GM18873 (cell line): ENCODE data around the gene CDC5L.

ENCODE experiments used
- ATAC-seq: cut with Tn5 transposase; IDR thresholded peaks from one replicate; pipeline ENCODE4 v1.9.1; 2021; ENCODE audit warnings: mild to moderate bottlenecking, moderate library complexity, moderate number of reproducible peaks; ENCODE audit not compliant: unreplicated experiment, low FRiP score

Gene CDC5L

DNA sequence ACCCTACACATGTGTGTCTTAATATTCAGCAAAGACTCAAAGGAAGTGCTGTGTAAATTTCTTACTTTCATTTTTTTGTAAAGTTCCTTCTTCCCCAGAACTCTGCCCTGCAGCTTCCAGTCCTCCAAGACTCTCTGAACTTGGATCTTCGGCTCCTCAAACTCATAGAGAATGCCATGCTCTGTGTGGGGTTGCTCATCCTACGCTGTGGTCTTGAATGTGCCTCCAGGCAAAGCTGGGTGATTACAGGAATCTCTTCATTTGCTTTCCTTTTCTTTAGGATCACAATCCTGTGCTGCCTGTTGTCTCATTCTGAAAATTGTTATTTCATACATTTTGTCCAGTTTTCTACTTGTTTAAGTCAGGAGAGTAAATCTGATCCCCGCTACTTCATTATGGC lies 14.5 kb upstream of the CDC5L start:
- ATAC-seq = no peak

DNA sequence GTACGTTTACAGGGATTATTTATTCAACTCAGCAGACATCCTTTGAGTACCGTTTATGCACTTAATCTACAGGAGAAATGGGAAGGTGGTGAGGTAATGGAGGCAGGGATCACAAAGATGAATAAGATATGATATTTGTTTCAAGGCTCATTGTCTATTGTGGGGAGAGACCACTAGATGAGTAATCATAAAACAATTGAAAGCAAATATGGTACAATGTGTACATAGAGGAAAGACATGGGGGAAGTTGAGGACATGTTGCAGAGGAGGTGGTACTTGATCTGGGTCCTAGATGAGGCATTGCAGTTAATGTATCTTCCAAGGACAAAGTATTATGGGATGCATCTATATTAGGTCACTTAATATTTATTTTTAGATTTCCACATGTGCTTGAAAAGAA lies 13.7 kb upstream of the CDC5L start:
- no peak for ATAC-seq

DNA sequence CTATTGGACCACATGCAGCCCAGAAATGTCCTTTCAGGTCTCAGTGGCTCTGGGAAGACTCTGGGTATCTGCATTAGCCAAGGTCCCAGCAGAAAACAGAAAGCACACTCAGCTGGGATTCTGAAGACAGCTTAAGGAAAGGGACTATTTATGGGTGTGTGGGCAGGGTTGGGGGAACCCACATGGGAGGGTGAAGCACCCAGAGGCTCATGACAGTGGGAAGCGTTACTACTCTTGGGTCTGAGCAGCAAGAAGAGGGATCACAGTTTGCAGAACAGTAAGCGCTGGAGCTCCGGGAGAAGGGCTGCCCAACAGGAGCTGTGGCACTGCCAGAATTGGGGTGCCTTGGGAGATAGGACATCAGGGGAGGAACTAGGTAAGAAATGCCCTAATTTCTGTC lies 12.4 kb upstream of the CDC5L start:
- ATAC-seq = no peak

DNA sequence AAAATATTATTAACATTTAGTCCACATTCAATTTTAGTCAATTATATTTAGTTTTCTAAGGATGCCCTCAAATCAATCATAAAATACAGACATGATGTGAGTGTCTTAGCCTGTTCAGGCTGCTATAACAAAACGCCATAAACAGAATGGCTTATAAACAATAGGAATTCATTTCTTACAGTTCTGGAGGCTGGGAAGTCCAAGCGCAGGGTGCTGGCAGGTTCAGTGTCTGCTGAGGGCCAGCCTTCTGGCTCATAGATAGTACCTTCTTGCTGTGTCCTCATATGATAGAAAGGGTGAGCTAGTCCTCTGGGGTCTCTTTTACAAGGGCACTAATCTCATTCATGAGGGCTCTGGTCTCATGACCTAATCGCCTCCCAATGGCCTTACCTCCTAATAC lies 10.0 kb upstream of the CDC5L start:
- ATAC-seq = no peak

DNA sequence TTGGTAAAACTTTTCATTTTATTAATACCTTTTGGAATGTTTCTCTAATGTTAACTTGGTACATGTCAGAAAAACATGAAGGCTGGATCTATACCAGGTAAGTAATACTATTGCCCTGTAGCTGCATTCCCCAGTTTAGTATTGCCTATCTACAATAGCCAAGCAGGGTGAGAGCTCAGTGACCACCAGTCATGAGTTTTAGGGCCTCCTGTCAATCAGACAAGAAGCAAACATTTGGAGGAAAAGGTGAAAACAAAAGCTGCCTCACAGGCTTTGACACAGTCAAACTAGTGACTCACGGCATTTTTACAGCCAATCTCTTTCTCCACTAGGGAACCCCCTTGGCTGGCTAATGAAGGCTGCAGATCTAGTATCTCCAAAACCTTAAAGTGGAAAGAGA lies 9.5 kb upstream of the CDC5L start:
- ATAC-seq = no peak

DNA sequence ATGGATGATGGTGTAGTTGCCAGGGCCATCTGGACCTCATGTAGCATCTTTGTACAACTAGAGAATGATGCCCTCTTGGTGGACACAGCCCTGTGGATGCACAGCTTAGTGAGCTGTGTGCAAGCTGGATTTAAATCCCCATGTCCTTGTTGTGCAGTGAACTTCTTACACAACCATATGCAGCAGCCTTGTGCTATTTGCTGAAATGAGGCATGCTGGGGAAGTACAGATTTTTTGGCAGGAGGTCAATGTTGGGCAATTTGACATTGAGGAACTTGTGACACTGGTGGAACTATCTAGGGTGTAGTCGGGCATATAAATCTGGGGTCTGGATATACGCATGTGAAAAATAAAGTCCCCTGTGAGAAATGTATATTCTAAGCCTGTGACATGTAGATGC lies 5.8 kb upstream of the CDC5L start:
- ATAC-seq = no peak

DNA sequence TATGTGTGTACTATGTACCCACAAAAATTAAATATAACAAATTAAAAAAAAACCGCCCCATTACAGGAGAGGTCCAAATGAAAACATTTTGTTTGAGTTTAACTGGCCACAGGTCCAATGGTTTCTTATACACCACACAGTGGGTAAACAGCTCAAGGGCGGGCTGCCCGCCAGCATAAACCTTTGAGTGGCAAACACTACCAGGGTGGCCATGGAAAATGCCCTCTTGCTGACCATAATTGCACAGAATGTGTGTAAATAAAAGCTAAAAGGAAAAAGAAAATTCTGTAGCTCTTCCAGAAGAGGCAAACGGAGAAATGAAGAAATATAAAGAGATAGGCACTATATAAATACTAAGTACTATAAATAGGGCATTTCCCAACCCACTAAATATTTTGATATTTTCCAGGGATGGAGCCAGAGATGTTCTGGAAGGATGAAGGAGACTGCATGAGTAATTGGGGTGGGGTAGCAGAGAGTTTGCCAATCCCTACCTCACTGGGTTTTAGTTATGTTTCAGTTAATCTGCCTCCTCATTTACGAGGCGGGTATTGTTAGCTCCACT lies 1.1 kb upstream of the CDC5L start:
- no peak for ATAC-seq

DNA sequence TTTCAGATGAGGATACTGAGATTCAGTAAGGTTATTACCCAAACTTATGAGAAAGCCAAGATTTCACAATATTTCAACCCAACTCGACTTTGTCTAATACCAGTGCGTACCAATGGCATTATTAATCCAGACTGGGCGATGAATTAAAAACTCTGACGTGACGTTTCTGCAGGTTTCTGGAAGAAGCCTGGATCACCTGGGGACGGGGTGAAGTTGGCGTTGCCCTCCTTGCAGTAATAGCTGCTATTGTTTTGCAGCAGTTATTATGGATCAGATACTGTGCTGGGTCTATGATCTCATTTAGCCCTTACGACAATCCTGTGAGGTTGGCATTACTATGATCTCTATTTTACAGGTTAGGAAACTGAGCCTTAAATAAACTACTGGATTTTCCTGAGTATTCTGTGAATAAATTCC lies 569 bp upstream of the CDC5L start:
- peak; percentile 3 for ATAC-seq

DNA sequence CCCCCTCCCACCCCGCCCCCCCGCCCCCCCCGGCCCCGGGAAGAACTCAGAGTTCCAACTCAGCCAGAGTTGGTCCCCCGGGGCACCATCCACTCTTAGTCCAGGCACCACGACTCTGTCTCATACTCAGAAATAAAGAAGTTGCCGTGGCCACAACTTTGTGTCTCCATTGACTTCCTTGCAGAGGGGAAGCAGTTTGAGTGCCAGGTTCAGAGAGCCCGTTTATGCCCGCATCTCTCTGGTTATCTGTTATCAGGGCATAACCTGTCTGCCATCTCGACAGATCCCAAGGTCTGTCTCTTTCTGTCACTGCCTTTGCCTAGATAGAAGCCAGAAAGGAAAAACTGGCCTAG lies 605 bp downstream of the CDC5L start:
- ATAC-seq = no peak

DNA sequence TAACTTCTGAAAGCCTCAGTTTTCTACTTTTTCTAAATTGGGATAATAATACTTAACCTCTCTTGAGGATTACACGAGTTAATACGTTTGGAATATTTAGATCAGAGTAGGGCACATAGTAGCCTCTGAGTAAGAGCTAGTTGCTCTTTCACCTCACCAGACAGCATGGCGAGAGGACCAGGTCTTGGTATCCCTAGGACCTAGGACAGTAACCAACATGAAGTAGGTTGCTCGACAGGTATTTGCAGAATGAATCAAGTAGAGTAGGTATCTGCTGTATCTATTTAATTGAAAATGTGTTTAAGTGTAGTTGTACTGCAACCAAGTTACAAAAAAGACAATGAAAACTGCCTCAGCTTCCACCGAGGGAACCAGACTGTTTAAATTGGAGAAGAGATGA lies 1.4 kb downstream of the CDC5L start:
- ATAC-seq = no peak

DNA sequence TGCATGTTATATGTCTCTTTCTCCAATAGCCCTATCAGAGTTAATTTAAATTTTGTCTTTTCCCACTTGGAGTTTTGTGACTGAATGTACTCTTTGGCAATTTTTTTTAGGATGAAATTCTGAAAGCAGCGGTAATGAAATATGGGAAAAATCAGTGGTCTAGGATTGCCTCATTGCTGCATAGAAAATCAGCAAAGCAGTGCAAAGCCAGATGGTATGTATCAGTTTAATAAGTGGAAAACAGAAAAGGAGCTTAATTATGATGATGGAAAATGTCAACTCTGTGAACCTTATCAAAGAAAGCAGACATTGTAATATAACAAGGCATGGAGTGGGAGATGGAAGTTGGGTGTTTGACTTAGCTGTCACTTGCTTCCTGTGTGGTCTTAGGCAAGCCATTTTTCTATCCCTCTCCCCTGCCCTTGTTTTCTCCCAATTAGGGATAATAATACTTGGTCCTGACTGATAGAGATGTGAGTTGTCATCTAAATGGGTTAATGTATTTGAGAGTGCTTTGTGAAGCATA lies 2.7 kb downstream of the CDC5L start:
- ATAC-seq = no peak

DNA sequence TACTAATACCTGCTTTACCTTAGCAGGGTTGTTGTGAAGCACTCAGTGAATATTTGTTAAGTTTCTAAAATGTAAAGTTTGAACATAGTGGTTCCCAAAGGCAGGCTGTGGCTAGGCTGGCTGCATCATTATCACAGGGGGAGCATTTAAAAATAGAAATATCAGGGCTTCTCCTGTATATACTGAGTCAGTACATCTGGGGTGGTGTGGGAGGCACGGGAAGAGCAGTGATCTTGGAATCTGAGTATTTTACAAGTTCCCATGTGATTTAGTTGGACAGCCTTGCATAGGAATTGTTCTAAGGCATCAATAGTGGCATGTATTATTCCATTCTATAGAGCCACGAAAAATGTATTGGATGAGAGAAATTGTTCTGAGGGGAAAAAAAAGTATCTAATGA lies 8.0 kb downstream of the CDC5L start:
- no peak for ATAC-seq

DNA sequence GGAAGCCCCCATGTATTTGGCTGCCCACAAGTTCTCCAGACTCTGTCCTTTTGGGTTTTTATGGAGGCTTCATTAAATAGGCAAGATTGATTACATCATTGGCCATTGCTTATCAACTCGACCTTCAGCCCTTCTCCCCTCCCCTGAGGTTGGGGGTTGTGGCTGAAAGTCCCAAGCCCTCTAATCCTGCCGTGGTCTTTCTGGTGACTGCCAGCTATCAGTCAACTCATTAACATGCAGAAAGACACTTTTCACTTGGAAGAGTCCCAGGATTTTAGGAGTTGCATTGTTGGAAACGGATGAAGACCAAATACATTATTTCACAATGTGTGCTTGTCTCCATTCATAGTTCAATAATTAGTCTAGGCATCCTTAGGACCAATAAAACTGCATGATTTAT lies 9.5 kb downstream of the CDC5L start:
- no peak for ATAC-seq

DNA sequence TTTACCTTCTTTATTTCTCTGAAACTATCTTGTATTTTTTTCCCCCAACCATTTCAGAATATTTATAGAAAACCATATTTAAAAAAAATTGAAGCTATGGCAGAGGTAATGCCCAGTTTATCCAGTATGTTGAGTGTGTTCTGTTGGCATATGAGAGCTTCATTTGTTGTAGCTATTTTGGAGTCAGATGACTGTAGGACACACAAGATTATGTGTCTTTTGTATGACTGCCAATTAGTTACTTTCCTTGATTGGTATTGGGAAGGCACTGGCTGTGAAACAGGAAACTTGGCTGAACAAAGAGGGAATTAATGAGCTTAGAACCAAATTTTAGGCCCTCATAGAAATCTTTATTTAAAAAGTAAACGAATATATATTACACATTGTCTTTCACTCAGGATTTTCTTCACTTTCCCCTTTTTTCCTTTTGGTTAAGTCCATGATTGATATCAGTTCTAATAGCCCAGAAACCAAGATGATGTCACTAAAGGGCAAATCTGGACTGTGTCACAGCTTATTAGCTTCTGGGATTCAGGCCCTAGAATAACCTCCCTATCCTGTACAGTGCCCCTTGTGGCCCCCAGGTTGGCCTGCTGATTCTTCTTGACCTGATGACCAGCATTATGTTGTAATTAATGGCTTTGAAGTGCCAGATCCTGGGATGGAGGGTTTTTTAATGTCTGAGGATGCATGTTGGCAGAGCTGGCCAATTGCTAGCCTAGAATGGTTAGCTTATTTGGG lies 10.1 kb downstream of the CDC5L start:
- ATAC-seq = no peak

DNA sequence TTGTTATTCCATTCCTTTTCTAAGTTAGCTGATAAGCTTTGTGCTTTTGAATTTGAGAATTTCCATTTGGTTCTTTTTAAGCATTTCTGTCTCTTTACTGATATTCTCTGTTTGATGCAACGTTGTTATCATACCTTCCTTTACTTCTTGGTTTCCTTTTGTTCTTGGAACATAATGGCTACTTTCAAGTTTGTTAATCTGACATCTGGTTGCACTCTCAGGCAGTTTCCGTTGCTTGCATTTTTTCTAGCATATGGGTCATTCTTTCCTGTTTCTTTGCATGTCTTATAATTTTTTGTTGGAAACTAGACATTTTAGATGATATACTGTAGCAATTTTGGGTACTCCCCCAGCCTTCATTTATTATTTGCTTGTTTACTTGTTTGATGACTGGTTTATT lies 12.5 kb downstream of the CDC5L start:
- no peak for ATAC-seq

DNA sequence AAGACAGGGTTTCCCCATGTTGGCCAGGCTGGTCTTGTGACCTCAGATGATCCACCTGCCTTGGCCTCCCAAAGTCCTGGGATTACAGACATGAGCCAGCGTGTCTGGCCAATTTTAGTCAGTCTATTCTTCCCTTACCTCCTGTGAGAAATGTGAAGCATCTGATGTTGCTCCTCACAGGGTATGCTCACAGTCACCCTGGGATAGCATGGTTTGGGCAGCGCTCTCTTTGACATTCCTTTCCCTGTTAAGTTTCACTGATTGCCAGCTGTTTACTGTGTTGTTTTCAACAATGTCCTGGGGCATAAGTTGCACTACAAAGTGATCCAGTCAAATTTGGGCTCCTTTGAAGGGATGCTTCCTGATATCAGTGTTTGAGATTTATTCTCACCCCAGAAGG lies 13.1 kb downstream of the CDC5L start:
- no peak for ATAC-seq

DNA sequence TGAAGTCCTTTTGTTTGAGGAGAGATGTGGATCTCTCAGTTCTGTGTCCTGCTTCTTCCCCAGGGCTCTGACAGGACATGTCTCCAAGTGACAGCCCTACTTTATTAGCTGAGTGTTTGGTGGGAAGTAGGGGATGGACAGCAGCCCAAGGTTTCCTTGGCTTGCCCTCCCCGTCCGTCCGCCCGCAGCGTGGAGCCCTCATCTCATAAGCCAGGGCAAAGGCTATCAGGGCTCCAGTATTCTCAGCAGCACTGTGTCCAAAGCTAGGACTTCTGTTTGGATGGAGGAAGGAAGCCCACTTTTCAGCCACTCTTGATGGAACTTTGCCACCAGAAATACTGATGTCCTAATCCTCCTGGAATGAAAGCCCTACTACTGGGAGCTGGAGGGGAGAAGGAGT lies 13.6 kb downstream of the CDC5L start:
- no peak for ATAC-seq

DNA sequence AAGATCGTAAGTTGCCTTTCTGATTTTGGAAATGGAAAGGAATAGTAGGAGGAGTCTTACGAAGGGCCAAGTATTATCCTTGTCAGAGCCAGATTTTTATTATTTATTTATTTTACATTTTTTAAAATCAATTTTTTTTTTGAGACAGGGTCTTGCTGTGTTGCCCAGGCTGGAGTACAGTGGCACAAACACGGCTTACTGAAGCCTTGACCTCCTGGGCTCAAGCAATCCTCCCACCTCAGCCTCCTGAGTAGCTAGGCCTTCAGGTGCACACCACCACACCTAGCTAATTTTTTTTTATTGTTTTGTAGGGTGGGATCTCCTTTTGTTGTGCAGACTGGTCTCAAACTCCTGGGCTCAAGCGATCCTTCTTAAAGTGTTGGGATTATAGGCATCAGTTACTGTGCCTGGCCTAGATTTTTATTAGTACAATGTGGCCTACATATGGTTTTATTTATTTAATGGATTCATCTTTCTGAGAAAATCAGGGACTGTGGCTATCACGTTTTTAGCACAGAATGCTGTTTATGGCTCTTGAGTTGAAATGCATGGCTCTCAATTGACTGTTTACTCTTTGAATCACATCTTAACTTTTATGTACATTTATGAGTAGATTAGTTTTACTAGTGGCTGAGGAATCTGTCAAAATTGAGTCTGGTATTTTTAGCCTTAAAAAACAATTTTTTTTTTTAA lies 16.7 kb downstream of the CDC5L start:
- ATAC-seq = no peak

DNA sequence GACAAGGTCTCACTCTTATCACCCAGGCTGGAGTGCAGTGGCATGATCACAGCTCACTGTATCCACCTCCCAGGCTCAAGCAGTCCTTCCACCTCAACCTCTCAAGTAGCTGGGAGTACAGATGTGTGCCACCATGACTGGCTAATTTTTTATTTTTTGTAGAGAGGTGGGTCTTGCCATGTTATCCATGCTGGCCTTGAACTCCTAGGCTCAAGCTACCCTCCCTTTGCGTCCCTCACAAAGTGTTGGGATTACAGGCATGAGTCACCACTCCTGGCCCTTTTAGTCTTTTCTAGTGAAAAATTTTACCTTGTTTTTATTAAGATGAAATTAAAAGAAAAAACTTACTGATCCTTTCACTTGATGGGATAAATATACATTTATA lies 17.2 kb downstream of the CDC5L start:
- ATAC-seq = no peak

DNA sequence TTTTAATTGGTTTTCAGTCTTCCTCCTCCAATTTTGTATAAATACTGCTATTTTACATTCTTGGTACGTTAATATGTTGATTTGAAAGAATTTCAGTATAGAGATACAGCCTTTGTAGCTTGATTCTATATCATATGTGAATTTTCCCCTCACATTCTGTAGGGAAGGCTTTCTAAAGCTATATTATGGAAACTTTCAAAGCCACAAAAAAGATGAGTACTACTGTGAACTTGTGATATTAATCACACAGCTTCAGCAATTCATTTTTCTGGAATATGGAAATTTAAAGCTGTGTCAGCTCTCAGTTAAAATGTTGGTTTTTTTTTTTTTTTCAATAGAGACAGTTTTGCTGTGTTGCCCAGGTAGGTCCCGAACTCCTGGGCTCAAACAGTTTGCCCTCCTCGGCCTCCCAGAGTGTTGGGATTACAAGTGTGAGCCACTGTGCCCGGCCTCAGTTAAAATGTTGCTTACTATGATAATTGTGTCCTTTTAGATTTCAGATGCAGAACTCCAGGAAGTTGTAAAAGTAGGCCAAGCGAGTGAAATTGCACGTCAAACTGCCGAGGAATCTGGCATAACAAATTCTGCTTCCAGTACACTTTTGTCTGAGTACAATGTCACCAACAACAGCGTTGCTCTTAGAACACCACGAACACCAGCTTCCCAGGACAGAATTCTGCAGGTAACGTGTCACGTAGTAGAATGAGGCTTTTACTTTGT lies 20.6 kb downstream of the CDC5L start:
- ATAC-seq = no peak

DNA sequence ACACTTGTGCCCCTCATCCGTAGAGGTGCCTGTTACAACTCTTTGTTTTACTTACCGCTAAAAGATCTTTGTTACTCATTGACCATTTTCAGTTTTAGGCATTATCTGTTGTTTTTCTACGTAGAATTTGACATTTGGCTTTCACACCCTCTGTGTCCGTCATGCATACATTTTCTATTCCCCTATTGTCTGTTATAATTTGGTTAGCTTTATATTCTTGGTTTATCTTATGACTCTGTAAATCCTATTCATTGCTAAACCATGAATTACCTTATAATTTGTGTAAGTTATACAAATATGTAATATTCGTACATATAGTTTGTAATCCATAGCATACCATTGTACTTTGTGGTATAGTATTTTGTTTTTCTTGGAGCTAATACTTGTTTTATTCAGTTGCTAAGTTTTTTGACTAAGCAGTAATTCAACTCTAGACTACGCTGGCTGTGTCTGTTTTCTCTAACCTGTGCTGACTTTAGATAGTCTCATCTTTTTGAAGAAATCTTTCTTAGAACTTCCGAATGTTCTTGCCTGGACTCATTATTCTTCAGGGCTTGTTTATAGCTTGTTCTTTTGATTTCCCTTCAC lies 21.8 kb downstream of the CDC5L start:
- no peak for ATAC-seq
